GM12891 (cell line): ENCODE results near the gene GALNT7.
A peak's percentile ranks its signal among the peaks of the same experiment; 100 is the strongest.

ENCODE experiments used
- DNase-seq: peaks from one replicate; pipeline ENCODE4 v3.0.0; 2011; ENCODE audit warnings: low spot score; ENCODE audit not compliant: insufficient read length
- FAIRE-seq: peaks from 2 replicates; lab custom pipeline; 2011; peaks lifted over from hg19 to GRCh38; lab: Jason Lieb, UNC
- PAX5 ChIP-seq: IDR thresholded peaks from 2 replicates; pipeline ENCODE4 v1.6.1; 2011; ENCODE audit warnings: low read length, moderate library complexity, mild to moderate bottlenecking; ENCODE audit not compliant: insufficient read depth, severe bottlenecking
- POLR2A ChIP-seq: IDR thresholded peaks from 2 replicates; pipeline ENCODE4 v1.6.1; 2011; ENCODE audit warnings: low read depth, low read length, control low read depth
- POLR2AphosphoS5 ChIP-seq: IDR thresholded peaks from 2 replicates; pipeline ENCODE4 v1.6.1; 2011; ENCODE audit warnings: low read depth, low read length, control low read depth
- POU2F2 ChIP-seq: IDR thresholded peaks from 2 replicates; pipeline ENCODE4 v1.6.1; 2011; ENCODE audit warnings: low read depth, mild to moderate bottlenecking, control low read depth, low read length, moderate library complexity
- SPI1 ChIP-seq: IDR thresholded peaks from 2 replicates; pipeline ENCODE4 v1.6.1; 2011; ENCODE audit warnings: low read depth, low read length, control low read depth
- TAF1 ChIP-seq: IDR thresholded peaks from 2 replicates; pipeline ENCODE4 v1.6.1; 2011; ENCODE audit warnings: low read depth, low read length, control low read depth

The GALNT7 gene

DNA sequence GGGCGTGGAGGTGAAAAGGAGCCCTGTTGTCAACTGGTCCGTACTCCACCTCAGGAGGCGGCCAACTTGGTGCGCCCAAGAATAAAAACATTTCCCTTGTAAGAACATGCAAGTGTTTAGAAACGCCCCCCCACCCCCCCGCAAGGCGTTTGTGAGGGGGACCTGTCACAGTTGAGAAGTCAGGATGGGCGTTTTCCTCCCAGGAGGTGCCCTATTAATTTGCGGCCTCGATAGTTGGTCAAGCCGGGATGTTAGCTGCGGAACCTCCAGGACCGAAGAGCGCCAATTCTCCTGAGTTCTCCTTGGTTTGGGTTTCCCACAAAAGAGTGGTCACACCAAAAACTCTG lies 201.5 kb downstream of the GALNT7 start:
- DNase-seq (peak; percentile 26), FAIRE-seq (no peak)
- no peak for TF ChIP-seq POLR2A
- no peak for TF ChIP-seq POLR2AphosphoS5
- no peak for TF ChIP-seq SPI1
- TF ChIP-seq POU2F2, result no peak
- peak; percentile 1; the same call in 1 of the 2 replicates for TF ChIP-seq TAF1
- TF ChIP-seq PAX5, result no peak

GRCh38 chr4:173370477-173371291 lies 202.1 kb downstream of the GALNT7 start, which contains the start of gene SAP30:
Gene SAP30, plus strand, starts transcription at chr4:173370954. Its CDS starts 229 bp downstream, at chr4:173371183.
- peak; percentile 98 for FAIRE-seq

GRCh38 chr4:173371292-173372192 lies 202.9 kb downstream of the GALNT7 start:
- DNase-seq (peak; percentile 25), FAIRE-seq (no peak)
- TF ChIP-seq TAF1 (no peak), SPI1 (no peak), POU2F2 (no peak), POLR2A (no peak), PAX5 (no peak), POLR2AphosphoS5 (no peak)

More at GRCh38 chr4:173370477-173371291, 202.1 kb downstream of the GALNT7 start, which contains the start of gene SAP30:
- no peak for TF ChIP-seq PAX5
- TF ChIP-seq POLR2AphosphoS5, result peak; percentile 75
- 0 out of 2 replicates have a peak, but pooled peaks have one; percentile 12 for TF ChIP-seq SPI1
- TF ChIP-seq TAF1, result no peak
- peak; percentile 48 for TF ChIP-seq POU2F2
- TF ChIP-seq POLR2A, result peak; percentile 79
- DNase-seq, result peak; percentile 65
